ENCODE measurements around the gene ABL1.

The ABL1 gene

GRCh38 chr9:130930804-130931349, 95.8 kb downstream of the ABL1 start:
- DNase-seq (ENCODE audit: low read depth in 2 of 3, low spot score in 1 of 3) = no peak

GRCh38 chr9:130931508-130932254, 96.6 kb downstream of the ABL1 start:
- no peak for DNase-seq (ENCODE audit: low read depth in 2 of 3, low spot score in 1 of 3)

GRCh38 chr9:130932255-130933079, 97.4 kb downstream of the ABL1 start:
- DNase-seq (ENCODE audit: low read depth in 2 of 3, low spot score in 1 of 3) = no peak

GRCh38 chr9:130933114-130934046, 98.3 kb downstream of the ABL1 start:
- no peak for DNase-seq (ENCODE audit: low read depth in 2 of 3, low spot score in 1 of 3)

DNA sequence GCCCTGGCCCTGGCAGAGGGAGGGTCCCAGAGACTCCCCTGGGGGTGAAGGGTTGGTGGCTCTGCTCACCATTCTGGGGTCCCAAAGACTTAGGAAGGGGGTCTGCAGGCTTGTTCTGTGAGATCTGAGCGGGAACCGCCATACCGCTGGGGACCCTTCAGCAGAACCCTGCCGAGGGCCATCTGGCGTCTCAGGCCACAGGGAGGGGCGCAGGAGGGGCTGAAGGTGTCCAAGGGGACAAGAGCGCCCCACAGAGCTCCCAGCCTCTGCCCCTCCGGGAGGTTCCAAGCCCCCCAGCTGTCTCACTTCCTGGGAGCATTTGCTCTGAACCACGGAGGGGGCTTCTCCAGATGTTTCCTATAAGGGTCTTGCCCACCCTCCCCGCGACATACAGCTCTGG, 99.2 kb downstream of the ABL1 start:
- no peak for DNase-seq (ENCODE audit: low read depth in 2 of 3, low spot score in 1 of 3)

- DNase-seq (ENCODE audit: low read depth in 2 of 3, low spot score in 1 of 3) = no peak
Measured at GRCh38 chr9:130934702-130935647, 99.9 kb downstream of the ABL1 start.

- no peak for DNase-seq (ENCODE audit: low read depth in 2 of 3, low spot score in 1 of 3)
Measured at GRCh38 chr9:130935648-130936271, 100.7 kb downstream of the ABL1 start.

GRCh38 chr9:130936285-130937117, 101.4 kb downstream of the ABL1 start:
- DNase-seq (ENCODE audit: low read depth in 2 of 3, low spot score in 1 of 3) = no peak
